HG02840 (cell line): ENCODE results near the gene PHGDH.

Experiments
- ATAC-seq: cut with Tn5 transposase; IDR thresholded peaks from one replicate; pipeline ENCODE4 v1.9.1; 2021; ENCODE audit warnings: mild to moderate bottlenecking, moderate library complexity, moderate number of reproducible peaks; ENCODE audit not compliant: unreplicated experiment, low FRiP score

PHGDH gene

GRCh38 chr1:119729044-119729443, 17.3 kb downstream of the PHGDH start:
- ATAC-seq, result no peak

GRCh38 chr1:119731060-119731459, 19.3 kb downstream of the PHGDH start:
- no peak for ATAC-seq

DNA sequence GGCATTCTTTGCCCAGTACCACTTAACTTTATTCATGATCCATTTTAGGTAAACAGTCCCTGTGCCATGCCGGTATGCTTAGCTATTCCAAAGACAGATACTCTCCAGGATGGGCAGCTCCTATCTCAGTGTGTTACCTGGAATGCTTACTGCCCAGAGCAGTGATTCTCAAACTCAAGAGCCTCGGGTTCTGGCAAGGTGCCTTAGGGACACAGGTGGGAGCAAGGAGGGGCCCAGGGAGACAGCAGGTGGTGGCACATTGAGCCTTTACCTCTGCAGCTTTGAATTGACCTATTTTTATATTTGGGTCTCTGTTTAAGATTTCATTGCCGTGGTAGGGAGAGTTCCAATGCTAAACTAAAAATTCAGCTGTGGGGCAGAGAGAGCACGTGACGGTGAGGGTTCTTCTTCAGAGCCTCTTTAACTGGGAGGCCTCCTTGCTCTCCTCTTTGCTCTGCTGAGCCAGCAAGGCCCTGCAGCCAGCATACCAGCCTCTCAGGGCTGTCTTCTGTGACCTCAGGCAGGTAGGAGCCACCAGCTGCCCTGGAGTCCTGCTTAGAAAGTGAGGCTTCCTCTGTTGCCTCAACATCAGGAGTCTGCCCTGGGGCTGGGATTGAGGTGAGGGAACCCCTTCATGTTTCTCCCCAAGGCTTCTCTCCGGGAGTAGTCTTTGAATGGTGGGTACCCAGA, 20.2 kb downstream of the PHGDH start:
- no peak for ATAC-seq

- no peak for ATAC-seq
Observed at GRCh38 chr1:119732465-119733168, 20.9 kb downstream of the PHGDH start.

DNA sequence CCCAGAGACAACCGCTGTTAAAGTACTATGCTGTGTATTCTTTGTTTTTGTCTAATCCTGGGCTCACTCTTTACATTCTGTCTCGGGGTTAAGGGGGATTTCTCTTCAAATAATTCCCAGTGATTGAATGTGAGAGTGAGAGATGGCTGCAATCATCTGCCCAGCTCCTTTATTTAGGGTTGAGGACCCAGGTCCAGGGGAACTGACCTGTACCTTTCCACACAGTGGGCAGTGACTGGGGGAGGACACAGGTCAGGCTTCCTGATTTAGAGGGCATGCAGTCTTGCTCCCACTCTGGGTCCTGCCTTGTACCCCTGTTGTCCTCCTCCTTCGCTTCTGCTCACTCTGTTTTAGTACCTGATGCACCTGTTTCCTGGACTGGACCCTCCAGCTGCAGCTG, 22.0 kb downstream of the PHGDH start:
- no peak for ATAC-seq

DNA sequence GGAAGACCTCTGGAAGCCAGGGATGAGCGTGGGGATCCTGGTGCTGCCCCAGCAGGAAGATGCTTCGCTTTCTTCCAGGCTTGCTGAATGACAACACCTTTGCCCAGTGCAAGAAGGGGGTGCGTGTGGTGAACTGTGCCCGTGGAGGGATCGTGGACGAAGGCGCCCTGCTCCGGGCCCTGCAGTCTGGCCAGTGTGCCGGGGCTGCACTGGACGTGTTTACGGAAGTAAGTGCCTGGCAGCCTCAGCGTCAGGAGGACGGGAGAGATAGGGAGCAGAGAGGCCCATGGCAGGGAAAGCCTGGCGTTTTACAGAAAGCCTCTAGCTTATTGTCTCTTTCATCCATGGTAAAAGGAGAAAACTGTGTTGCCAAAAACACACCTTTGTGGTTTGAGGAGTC, 23.5 kb downstream of the PHGDH start:
- ATAC-seq, result no peak

GRCh38 chr1:119736649-119737039, 24.9 kb downstream of the PHGDH start:
- ATAC-seq, result no peak

DNA sequence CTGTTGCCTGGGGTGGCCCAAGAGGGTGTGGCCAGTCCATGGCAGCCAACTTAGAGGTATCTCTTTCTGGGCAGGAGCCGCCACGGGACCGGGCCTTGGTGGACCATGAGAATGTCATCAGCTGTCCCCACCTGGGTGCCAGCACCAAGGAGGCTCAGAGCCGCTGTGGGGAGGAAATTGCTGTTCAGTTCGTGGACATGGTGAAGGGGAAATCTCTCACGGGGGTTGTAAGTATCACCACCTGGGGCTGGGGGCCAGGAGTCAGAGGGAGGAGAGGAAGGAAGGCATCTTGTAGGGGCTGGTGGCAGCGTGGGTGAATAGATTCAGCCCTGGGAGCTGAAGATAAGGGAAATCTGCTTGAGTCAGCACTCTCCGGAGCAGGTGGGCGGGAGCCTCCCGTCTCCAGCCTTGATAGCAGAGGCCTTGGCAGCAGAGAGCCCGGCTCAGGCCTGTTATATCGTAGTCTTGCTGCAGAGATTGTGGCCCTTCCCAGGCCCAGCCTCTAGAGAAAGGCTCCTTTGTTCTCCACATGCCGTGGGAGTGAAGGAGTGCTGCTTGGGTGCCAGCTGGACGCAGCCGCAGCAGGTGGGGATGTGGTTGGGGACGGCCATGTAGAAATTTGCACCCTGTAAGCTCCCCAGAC, 25.4 kb downstream of the PHGDH start:
- no peak for ATAC-seq

DNA sequence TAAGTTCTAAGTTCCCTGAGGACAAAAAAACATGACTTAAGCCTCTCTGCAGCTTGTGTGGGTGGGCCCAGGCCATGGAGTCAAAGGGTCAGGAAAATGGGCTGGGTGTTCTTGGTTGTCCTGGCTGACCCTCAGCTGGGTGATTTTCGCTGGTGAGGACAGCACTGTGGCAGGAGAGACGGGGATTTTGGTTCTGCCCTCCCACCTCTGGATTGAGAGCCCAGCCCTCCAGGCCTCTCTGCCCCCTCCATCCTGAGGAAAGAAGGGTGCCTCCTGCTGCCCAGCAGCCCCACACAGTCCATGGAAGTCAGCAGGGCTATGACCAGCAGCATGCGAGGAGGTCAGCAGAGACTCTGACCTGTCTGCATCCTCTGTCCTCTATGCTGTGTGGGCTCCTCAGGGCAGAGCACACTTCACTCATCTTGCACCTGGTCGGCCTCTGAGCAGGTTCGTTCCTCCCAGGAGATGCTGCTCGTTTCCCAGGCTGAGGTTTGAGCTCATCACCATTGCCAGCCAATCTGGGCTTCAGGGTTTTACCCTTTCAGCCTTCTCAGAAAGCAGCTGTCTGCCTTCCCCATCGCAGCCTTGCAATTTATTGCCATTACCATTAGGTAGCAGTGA, 26.5 kb downstream of the PHGDH start:
- ATAC-seq, result no peak

DNA sequence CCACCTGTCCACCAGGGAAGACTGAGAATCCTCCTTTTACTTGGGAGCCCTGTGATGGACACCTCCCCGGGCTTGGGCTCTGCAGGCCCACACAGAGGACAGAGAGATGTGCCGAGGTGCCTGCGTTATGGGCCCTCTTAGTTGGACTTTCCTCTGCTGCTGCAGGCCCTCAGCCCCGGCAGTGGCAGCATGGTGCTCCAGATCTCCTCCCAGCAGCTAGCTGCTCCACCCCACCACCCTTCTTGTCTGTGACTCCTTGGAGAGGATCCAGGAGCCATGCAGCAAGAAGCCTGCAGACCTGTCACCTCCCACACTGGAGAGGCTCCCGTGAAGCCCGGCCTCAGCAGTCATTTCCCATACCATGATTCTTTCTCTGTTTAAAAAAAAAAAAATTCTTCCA, 27.4 kb downstream of the PHGDH start:
- ATAC-seq, result no peak

GRCh38 chr1:119740261-119740660, 28.5 kb downstream of the PHGDH start:
- ATAC-seq, result no peak

DNA sequence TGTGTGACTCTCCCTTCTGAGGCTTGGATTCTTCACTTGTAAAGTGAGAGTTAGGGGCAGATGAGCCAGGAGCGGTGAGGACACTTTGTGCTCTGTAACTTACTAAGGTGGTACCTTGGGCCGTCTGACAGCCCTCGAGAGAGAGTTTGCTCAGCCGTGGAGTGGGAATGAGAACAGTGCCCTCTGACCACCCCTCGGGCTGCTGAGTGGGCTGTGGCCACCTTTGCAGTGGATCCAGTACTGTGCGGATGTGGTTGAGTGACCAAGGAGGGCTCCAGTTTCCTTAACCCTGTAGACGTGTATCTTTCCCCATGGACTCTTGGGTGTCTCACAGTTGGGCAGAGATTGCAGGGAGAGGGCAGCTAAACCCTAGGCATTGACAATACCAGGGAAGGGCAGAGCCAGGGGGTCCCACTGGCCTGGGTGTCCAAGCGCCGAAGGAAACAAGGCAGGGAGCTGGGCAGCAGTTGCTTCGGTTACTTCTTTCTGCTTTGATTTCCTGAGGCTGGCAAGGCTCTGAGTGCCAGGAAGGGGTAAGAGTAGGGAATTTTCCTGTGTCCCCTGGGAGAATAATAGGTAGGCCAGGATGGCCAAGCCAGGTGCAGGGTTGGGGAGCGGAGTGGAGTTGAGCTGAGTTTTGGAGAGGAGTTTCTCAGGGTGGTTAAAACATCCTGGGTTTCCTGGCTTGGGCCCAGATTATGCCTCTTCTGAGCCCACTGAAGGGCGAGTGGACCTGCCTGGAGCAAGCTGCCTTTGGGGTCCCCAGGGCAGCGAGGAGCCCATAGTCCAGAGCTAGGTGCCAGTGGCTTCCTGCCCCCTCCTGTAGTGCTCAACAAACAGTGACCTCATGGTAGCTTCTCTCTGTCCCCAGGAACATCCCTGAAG, 29.4 kb downstream of the PHGDH start:
- ATAC-seq, result no peak

DNA sequence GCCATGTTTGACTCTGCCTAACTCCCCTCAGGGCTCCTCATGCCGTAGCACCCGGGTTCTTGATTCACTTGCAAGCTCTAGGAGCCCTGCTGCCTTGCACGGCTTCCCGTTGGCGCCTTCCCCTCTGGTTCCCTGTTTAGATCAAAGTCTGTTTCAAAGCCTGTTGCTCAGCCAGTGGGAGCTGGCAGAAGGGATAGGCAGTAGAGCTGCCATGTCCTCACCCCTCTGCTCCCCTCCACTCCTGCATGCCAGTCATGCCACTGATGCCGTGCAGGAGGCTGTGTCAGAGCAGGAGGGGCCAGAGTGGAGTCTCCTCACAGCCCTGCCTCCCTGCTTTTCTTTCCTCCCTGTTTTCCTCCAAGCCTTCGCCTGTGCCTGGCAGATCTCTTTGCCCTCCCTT, 30.5 kb downstream of the PHGDH start:
- no peak for ATAC-seq

DNA sequence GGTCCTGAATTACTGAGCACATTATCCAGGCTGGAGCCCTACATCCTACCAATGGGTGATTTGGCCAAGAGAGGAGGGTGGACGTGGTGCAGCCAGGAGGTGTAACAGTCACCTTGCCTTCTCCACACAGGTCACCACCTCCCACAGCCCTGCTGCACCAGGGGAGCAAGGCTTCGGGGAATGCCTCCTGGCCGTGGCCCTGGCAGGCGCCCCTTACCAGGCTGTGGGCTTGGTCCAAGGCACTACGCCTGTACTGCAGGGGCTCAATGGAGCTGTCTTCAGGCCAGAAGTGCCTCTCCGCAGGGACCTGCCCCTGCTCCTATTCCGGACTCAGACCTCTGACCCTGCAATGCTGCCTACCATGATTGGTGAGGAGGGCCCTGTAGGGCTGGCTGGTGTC, 30.9 kb downstream of the PHGDH start:
- no peak for ATAC-seq

DNA sequence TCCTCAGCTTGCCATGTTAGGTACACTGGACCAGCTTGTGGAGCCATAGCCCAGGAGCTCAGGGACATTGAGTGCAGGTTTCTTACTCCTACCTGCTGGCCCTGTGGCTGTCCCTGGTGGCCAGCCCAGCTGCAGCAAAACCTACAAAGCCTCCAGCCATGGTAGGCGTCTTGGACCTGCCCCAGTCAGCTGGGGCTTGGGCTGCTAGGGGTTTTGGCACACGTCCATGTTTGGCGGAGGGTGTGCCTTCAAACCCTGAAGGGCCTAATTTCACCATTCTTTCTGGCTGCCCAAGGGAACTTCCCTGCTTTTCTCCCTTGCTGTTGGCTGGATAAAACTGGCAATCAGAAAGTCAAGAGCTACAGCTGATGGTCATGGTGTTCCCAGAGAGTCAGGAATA, 31.6 kb downstream of the PHGDH start:
- no peak for ATAC-seq

DNA sequence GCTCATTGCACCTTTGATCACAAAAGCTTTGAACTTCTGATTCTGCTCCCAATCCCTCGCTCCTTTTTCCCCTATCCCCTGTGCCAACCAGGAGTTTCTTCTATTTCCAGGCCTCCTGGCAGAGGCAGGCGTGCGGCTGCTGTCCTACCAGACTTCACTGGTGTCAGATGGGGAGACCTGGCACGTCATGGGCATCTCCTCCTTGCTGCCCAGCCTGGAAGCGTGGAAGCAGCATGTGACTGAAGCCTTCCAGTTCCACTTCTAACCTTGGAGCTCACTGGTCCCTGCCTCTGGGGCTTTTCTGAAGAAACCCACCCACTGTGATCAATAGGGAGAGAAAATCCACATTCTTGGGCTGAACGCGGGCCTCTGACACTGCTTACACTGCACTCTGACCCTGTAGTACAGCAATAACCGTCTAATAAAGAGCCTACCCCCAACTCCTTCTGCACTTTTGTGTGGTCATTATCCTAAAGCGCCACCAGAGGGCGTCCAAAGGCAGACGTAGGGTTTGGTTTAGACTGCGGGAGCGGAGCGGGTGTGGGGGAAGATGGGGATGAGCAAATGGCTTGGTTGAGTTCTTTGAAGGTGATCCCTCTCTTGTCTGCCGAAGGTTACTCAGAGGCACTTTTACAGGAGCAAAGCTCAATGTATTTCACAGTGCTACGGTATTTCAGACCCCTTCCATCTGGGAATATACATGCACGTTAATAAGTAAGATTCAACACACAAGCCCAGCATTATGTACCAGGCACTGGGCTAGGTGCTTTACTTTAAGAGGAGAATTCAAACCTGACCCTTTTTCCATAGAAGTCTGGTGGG, 32.3 kb downstream of the PHGDH start:
- no peak for ATAC-seq

DNA sequence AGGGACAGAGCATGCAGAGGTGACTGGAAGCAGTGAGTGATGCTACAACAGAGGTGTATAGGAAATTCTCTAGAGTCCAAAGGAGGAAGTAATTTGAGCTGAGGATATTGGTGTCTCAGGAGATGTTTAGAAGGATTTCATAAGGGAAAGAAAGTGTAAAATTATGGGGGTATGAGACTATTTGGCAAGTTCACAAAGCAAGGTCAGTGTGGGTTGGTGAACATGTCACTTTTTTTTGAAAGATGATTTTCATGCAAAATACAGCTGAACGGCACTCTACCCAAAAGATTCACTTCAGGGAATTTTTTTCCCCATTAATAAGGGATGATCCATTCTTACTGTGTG, 32.8 kb downstream of the PHGDH start:
- no peak for ATAC-seq

DNA sequence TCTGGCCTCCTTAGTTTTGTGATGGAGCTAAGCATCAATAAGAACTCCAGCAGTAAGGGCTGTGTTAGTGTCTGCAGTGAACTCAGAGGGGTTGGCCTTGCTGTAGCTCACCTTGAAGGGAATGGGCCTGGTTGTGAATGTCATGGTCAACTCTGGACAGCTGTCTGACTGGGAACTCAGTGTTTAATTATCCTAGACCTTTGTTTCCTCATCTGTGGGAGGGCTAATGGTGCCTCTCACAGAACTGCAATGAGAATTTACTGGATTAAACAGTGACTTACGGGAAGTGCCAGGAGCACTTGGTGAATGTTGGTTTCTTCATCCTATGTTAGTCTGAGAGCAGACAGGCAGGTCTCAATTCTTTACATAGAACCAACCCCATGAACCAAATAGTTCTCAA, 33.3 kb downstream of the PHGDH start:
- no peak for ATAC-seq

DNA sequence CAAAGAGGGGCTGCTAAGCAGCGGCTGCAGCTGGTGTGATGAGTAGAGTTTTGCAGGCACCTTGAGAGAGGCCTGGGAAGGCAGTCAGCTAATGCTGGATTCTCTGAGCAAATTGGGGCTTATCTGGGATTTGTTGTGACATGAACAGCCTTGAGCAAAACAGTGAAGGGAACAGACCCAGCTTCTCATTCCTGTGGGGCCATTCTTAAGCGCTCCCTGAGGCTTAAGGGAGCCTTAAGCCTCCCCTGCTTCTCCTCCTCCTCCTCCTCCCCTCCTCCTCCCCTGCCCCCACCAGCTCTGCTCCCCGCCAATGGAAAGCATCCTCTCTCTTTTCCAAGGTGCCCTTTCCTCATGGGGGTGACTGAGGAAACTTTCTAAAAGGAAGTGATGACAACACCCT, 35.7 kb downstream of the PHGDH start:
- ATAC-seq, result no peak

DNA sequence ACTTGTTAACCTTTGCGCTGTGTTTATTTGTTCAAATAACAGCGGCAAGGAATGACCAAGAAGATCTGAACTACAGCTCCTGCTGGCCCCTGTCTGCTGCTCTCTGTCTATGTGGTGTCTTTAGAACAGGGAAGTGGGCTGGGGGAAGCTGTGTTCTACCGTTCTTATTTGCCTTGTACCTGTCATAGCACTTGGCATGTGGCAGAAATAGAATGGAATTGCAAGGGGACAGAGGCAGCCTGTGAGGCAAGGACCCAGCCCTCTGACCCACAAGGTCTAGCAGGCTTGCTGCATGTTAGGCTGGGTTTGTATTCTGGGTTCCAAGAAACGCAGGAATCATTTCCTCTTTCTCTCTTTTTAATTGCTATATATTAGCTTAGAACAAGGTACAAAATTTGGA, 36.3 kb downstream of the PHGDH start:
- ATAC-seq, result no peak
